Fibroblast of skin of left quadriceps (primary cell): ENCODE data around the gene MEA1.
"Not testable (repeated sequence)": the region's sequence is repeated elsewhere in the genome, so short reads cannot be mapped to it uniquely, and the experiment has no call there.

Experiments
- DNase-seq, 2 experiments: peaks; one replicate each; pipeline ENCODE4 v3.0.0-alpha.2; 2013; ENCODE audit warnings: low read depth in 2 of 2

MEA1 gene

DNA sequence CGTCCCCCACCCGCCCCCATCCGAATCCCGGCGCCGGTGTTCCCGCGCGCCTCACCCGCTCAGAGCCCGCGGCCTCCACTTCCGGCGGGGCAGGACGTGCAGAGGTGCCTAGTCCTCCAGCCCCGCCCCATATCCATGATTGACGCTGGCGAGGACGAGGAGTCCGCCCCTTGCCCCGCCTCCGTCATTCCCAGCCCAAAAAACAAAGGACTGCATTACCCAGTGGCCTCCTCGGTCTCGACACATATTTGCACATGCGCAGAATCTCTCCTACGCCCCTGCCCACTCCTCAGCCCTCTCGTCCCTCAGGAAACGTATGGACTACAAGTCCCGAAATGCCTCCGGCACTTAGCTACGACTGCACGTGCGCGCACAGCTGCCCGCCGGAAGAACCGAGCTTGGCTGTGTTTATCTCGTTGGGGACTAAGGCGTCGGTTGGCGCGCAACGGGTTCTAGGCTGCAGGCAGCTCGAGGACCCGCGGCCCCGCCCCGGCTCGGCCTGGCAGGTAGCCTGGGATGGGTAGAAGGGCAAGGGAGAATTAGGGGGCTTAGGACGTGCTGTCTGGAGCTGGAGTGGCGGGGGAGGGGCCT is at the start of gene MEA1, which contains the start of gene KLHDC3:
Gene MEA1, minus strand, starts transcription at position 104 of the 591 bp plus-strand sequence. CDS start 133 bp downstream, outside the sequence.
Gene KLHDC3, plus strand, starts transcription at position 407 of the 591 bp plus-strand sequence. CDS start 2,944 bp downstream, outside the sequence.
- peak; percentile 99 to 100 for DNase-seq

DNA sequence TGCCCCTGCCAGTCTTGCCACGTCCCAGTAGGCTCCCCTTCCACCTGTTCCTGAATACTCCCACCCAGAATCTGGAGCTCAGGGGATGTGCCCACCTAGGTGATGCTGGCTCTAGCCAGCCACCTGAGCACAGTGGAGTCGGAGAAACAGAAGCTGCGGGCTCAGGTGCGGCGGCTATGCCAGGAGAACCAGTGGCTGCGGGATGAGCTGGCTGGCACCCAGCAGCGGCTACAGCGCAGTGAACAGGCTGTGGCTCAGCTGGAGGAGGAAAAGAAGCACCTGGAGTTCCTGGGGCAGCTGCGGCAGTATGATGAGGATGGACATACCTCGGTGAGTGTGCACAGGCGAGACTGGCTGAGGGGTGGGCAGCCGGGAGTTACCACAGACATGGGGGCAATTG is 49.1 kb upstream of the MEA1 start:
- DNase-seq, result no peak

DNA sequence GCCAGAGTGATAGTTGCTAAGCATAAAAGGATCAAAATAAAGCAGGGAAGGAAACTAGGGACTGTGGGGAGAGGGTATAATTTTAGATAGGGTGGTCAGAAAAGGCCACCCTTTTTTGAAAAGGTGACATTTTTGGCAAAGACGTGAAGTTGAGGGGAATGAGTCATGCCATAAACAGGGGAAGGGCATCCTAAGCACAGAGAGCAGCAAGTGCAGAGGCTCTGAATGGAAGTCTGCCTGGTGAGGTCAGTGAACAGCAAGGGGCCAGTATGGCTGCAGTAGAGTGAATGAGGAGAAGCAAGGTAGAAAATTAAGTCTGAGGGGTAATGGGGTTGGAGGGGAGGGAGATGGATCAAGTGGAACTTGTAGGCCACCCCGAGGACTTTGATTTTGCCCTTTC is 48.1 kb upstream of the MEA1 start:
- DNase-seq, result no peak

- no peak for DNase-seq
Measured at GRCh38 chr6:43060755-43061633, 47.2 kb upstream of the MEA1 start.

- no peak for DNase-seq
Measured at GRCh38 chr6:43060034-43060754, 46.4 kb upstream of the MEA1 start.

GRCh38 chr6:43059168-43060033 is 45.7 kb upstream of the MEA1 start, which contains the start of the genes KLC4 and MRPL2:
Gene KLC4 (plus strand): TSS chr6:43059631. CDS start chr6:43061336, 1,705 bp downstream.
Gene MRPL2 (minus strand): TSS chr6:43059434. CDS start chr6:43059381, 53 bp downstream.
- DNase-seq, result peak; percentile 96 to 97

- no peak for DNase-seq
Measured at GRCh38 chr6:43058531-43058930, 44.8 kb upstream of the MEA1 start.

DNA sequence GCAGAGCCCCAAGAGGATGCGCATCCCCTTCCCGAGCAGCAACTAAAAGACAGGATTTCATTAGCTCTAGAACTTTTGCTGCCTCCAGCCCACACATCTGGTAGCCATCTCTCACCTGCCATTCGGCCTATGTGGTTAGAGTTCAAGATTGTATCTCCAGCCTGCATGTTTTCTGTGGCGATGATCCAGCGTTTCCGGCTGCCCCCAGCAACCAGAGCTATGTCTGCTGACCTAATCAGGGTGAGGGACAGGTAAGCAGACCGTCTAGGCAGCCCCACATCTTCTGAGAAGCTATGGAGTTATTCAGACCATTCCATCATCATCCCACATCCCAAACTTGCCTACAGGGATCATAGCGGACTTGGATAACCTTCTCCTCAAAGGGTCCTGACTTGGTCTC is 42.2 kb upstream of the MEA1 start:
- no peak for DNase-seq

GRCh38 chr6:43054206-43054943 is 40.6 kb upstream of the MEA1 start:
- no peak for DNase-seq

DNA sequence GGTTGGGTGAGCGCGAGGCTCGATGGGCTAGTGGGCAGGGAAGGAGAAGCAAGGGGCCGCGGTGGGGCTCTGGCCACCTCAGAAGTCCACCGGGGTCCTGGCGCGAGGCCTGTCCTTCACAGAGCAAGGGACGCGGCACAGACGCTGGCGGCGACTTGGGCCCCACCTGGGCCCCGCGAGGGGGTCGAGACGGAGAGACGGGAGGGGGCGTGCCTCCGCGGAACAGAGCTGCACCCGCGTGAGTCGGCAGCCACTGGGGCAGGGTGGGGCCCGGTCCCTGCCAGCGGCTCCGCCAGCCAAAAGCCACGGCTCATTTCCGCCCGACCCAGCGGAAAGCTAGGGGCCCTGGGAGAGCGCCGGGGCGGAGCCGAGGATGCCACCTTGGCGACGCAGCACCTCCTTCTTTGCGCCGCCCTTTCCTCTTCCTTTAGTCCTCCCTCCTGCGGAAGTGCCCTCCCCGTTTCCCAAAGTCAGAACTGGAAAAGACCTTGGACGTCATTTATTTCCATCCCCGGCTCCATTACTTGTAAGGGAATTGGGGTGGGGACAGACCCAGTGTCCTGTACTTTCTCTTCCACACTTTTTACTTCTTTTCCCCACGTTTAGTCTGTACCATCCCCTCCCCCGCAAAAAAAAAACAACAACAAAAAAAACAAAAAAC is 39.9 kb upstream of the MEA1 start, which contains the start of gene CUL7:
Gene CUL7, minus strand, starts transcription at position 307 of the 661 bp plus-strand sequence. CDS start 1,063 bp downstream, outside the sequence.
- DNase-seq, result peak; percentile 91

DNA sequence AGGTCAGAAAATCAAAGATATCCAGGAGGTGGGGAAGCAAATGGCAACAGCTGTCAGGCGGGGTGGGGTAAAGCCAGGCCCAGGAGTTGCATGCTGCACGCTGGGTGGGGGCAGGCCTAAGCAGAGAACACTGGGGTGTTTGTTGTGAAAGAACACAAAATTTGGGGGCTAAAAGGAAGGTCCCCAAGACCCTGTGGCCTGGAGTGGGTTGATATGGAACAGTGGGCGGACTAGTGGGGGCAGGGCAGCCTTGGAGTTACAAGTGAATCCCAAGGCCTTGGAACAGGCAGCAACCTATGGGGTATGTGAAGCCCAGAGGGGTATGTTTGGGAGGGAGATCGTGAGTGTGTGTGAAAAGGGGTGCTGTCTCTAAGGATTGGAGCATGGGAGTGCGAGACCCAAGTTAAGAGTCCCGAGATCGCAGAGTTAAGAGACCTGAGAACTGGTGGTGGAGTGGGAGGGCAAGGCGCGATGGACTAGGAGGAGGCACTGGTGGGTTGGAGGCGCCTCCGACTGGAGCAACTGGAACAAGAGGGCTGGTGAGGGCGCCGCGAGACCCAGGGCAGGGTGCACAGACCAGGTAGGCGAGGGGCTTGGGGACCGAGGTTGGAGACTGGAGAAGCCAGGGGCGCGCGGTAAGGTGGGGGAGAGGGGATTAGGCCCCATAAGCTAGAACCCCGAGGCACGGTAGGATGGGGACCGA is 39.2 kb upstream of the MEA1 start:
- no peak for DNase-seq

DNA sequence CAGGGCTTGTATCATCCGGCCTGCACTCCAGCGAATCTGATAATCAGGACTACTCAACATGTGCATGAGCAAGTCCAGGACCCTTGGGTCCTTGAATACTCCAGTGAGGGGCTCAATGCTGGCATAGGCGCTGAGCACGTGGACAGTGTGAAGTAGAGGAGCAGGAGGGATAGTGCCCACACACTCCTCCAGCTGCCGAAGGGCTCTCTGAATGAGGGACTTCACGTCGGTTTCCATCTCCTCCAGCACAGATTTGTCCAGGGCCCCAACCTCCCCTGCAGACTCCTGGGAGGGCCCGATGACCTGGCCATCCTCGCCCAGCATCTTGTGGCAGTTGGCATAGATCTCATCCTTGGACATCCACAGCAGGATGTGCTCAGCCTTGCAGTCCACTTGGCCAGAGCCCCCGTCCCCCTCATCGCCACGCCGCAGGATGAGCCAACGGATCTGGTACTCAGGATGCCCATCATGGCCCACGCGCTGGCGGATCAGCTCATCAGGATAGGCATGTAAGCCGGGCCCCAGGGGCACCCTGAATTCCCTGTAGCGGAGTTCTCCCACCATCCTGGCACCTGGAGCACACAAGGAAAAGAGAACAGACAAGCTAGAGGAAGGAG is 38.6 kb upstream of the MEA1 start:
- no peak for DNase-seq

- no peak for DNase-seq
Measured at GRCh38 chr6:43050981-43051380, 37.2 kb upstream of the MEA1 start.

DNA sequence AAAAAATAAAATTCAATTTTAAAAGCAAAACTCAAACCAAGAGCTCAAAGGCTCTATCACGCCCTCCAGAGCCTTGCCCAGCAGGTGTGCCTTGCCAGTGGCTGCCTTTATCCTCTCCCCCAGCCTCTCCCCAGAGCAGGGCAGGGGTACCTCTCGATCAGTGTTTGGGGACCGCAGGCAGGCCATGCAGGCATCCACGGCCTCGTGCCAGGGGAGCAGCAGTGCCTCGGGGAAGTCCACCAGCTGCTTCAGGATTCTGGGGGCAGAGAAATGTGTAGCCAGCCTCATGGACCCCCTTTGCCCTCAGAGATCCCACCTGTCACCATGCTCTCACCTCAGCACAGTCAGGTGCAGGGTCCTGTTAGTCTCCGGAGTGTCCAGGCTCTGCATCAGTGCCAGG is 34.3 kb upstream of the MEA1 start:
- DNase-seq, result no peak

DNA sequence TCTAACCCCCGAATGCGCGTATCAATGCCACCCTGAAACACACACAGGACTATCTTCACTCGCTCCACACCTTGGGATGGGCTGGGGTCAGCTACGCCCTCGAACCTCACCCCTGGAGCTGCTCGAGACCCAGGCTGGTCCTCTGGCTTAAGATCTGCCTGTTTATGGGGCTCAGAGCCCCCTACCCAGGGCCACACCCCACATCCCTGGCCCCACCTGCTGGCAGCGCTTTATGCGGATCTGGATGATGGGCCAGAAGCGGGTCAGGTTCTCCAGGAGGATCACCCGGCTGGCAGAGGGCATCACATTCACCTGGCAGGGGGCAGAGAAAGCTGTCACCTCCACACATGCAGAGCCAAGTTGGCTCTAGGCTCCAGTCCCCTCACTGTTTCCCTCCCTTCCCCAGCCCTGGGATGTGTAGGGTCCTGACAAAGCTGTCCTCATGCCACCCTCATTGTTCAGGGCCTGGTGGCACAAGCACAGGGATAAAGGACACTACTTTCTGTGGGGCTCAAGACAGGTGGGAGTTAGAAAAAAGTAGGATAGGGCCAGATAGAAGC is 31.7 kb upstream of the MEA1 start:
- DNase-seq, result no peak

DNA sequence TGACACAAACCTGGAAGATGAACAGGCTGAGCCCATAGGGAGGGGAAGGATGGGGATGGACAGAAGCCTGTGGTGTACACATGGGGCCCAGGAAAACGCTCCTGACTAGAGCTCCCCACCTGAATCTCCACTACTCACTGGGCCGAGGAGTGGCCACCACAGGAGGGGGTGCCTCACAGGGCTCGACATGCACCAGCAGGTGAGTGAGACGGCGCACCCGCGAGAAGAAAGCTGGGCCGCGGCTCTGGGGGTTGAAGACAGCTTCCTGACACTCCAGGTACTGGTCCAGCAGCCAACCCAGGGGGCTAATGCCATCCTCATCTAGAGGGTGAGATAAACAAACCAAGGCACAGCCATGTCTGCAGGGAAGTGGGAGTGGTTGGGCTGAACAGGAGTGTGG is 29.6 kb upstream of the MEA1 start:
- no peak for DNase-seq

DNA sequence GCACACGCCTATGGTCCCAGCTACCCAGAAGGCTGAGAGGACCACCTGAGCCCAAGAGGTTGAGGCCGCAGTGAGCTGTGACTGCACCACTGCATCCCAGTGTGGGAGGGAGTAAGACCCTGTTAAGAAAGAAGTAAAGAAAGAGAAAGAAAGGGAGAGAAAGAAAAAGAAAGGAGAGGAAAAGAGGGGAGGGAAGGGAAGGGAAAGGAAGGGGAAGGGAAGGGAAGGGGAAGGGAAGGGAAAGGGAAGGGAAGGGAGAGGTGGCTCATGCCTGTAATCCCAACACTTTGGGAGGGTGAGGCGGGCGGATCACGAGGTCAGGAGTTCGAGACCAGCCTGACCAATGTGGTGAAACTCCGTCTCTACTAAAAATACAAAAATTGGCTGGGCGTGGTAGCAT is 27.7 kb upstream of the MEA1 start:
- DNase-seq, result not testable (repeated sequence)

DNA sequence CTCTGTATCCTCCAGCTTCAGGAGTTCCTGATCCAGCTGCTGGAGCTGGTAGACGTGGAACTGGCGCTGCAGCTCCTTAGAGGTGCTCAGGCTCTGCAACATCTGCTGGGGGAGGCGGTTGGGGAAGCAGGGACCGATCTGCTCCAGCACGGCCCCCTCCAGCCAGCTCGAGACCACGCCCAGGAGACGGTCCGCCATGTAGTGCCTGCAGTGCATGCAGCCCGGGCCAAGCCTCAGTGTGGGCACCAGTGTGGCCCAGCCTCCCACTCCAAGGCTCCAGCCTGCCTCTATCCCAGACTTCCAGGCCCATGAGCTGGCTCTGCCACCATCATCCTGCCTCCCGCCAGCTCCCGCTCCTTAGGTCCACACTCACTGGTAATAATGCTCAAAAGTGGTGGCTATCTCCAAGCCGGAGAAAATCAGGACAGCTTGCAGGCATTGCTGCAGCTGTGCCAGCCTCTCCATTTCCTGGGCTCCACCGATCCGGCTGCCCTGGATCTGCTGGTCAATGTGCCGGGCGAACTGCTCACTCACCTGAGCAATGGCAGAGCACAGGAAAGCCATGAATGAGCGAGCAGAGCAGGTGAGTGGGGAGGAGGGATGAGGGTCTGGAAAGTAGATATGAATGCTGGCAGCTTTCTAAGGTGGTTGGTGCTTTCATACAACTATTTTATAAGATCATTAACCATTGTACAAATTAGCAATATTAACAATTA is 27.0 kb upstream of the MEA1 start:
- DNase-seq, result no peak
